GM12892 (cell line): Measurements from ENCODE around the gene WFDC13.

Source experiments
- POLR2A ChIP-seq: IDR thresholded peaks from 2 replicates; pipeline ENCODE4 v1.6.1; 2011; ENCODE audit warnings: low read depth, low read length, control low read depth
- POLR2AphosphoS5 ChIP-seq: IDR thresholded peaks from 2 replicates; pipeline ENCODE4 v1.6.1; 2011; ENCODE audit warnings: low read depth, low read length, control low read depth

DNA sequence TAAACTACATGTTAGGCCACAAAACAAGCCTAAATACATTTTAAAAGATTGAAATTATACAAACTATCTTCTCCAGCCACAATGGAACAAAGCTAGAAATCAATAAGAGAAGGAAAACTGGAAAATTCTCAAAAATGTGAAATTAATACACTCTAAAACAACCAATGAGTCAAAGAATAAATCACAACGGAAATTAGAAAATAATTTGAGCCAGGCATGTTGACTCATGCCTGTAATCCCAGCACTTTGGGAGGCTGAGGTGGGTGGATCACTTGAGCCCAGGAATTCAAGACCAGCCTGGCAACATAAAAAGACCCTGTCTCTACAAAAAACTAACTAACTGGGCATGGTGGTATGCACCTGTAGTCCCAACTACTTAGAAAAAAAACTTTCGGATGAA is 6.3 kb upstream of the WFDC13 start:
- TF ChIP-seq POLR2A (no peak), POLR2AphosphoS5 (no peak)
